ENCODE measurements around the gene LIMS1. TPM values are rescaled to one million over a fixed set of nuclear protein-coding genes. Genes with fewer than 3 reads are reported as not detected.

Gene LIMS1
- total and polyA plus RNA-seq, 2 experiments from 2014 or later, result 28.6 to 36.9 TPM

GRCh38 chr2:108621087-108621559 lies 86.9 kb downstream of the LIMS1 start:
- H3K9me3 Mint-ChIP-seq, result no peaks in the 10 kb centered on the region
- peak overlapping the region; percentile 9 for H3K4me3 ChIP-seq
- H3K27ac ChIP-seq (ENCODE audit: low read depth), result peak overlapping the region; percentile 21
- peaks cover 64% of the 10 kb centered on the region for H3K4me1 Mint-ChIP-seq
- ATAC-seq (peak; percentile 91), DNase-seq (ENCODE audit: low spot score) (peak; percentile 70)
- H2AFZ ChIP-seq, result no peak overlapping the region
- H3K27me3 ChIP-seq (ENCODE audit: insufficient read depth), result no peaks in the 10 kb centered on the region
- peak overlapping the region; percentile 59 for H3K4me2 ChIP-seq
- TF ChIP-seq EZH2phosphoT487 (IDR thresholded peaks at IDR 0.05; ENCODE audit: unreplicated experiment) (no peak), POLR2AphosphoS5 (IDR thresholded peaks at IDR 0.05; ENCODE audit: low read depth) (no peak), ZNF114 (CRISPR knock-in tag; IDR thresholded peaks at IDR 0.05) (no peak), JUNB (IDR thresholded peaks at IDR 0.05; ENCODE audit: unreplicated experiment) (no peak)
- 0 out of 2 replicates have a peak, but pooled peaks cover 2% of the 10 kb centered on the region for H4K20me1 ChIP-seq (replicated peaks; ENCODE audit: insufficient read depth)
- H3K27ac Mint-ChIP-seq, result peak overlapping the region; percentile 95
- H3K4me1 ChIP-seq (ENCODE audit: insufficient read depth), result peaks cover 36% of the 10 kb centered on the region
- no peaks in the 10 kb centered on the region for H3K9me2 ChIP-seq (ENCODE audit: insufficient read depth)
- peak overlapping the region; percentile 75 for H3K4me3 Mint-ChIP-seq
- H3K36me3 ChIP-seq (ENCODE audit: insufficient read depth), result no peaks in the 10 kb centered on the region
- no peaks in the 10 kb centered on the region; the same call in none of the 2 replicates for H3K79me2 ChIP-seq (replicated peaks; ENCODE audit: insufficient read depth)
- no peaks in the 10 kb centered on the region for H3F3A ChIP-seq (replicated peaks; ENCODE audit: low read depth)
- no peaks in the 10 kb centered on the region for H3K36me3 Mint-ChIP-seq (ENCODE audit: low read depth)
- H3K27me3 Mint-ChIP-seq (ENCODE audit: insufficient read depth, low read depth, poor library complexity), result peaks cover 7% of the 10 kb centered on the region

- Mint-ChIP-seq H3K4me3 (peak overlapping the region; percentile 75), H3K27me3 (ENCODE audit: insufficient read depth, low read depth, poor library complexity) (peaks cover 7% of the 10 kb centered on the region), H3K9me3 (no peaks in the 10 kb centered on the region), H3K4me1 (peaks cover 64% of the 10 kb centered on the region), H3K27ac (peak overlapping the region; percentile 95), H3K36me3 (ENCODE audit: low read depth) (no peaks in the 10 kb centered on the region)
- H3K27me3 ChIP-seq (ENCODE audit: insufficient read depth), result no peaks in the 10 kb centered on the region
- H3K9me2 ChIP-seq (ENCODE audit: insufficient read depth), result no peaks in the 10 kb centered on the region
- ATAC-seq, result peak; percentile 69
- no peaks in the 10 kb centered on the region for H3F3A ChIP-seq (replicated peaks; ENCODE audit: low read depth)
- peak overlapping the region; percentile 15 for H3K4me3 ChIP-seq
- H3K4me1 ChIP-seq (ENCODE audit: insufficient read depth), result peaks cover 36% of the 10 kb centered on the region
- H3K27ac ChIP-seq (ENCODE audit: low read depth), result no peak overlapping the region
- peak overlapping the region; percentile 59 for H3K4me2 ChIP-seq
- H2AFZ ChIP-seq, result no peak overlapping the region
- 0 out of 2 replicates have a peak, but pooled peaks cover 2% of the 10 kb centered on the region for H4K20me1 ChIP-seq (replicated peaks; ENCODE audit: insufficient read depth)
- H3K36me3 ChIP-seq (ENCODE audit: insufficient read depth), result no peaks in the 10 kb centered on the region
- TF ChIP-seq ZNF462 (CRISPR knock-in tag; IDR thresholded peaks at IDR 0.05), result 0 out of 2 replicates have a peak, but pooled peaks have one; percentile 44
- no peak for TF ChIP-seq JUNB (IDR thresholded peaks at IDR 0.05; ENCODE audit: unreplicated experiment)
- H3K79me2 ChIP-seq (replicated peaks; ENCODE audit: insufficient read depth), result peaks cover 7% of the 10 kb centered on the region
- peak; percentile 63 for DNase-seq (ENCODE audit: low spot score)
These were observed 87.7 kb downstream of the LIMS1 start for GRCh38 chr2:108621687-108622681.

Data from GM23338 (cell line).